Mesodermal cell (in vitro differentiated cells): Measurements from ENCODE around the gene ANXA11. TPM values are rescaled to one million over a fixed set of nuclear protein-coding genes. Genes with fewer than 3 reads are reported as not detected.
"Not testable (repeated sequence)": the region's sequence is repeated elsewhere in the genome, so short reads cannot be mapped to it uniquely, and the experiment has no call there.

ENCODE experiments used
- H3K27ac ChIP-seq: 2 replicates; pipeline ENCODE4 v1.7.0; 2013; ENCODE audit warnings: mild to moderate bottlenecking, low read depth, low read length, moderate library complexity; ENCODE audit not compliant: severe bottlenecking
- H3K36me3 ChIP-seq: 2 replicates; pipeline ENCODE4 v1.7.1; 2013; ENCODE audit warnings: mild to moderate bottlenecking, low read length, moderate library complexity; ENCODE audit not compliant: control insufficient read depth, insufficient read depth
- H3K4me1 ChIP-seq: one replicate; pipeline ENCODE4 v1.7.1; 2013; ENCODE audit warnings: mild to moderate bottlenecking, low read length; ENCODE audit not compliant: insufficient read depth, control insufficient read depth, poor library complexity, severe bottlenecking
- H3K4me3 ChIP-seq: 2 replicates; pipeline ENCODE4 v1.7.0; 2013; ENCODE audit warnings: low read length, control low read depth, mild to moderate bottlenecking; ENCODE audit not compliant: insufficient read depth, poor library complexity, severe bottlenecking; ENCODE audit errors: extremely low read depth
- H3K9me3 ChIP-seq: 2 replicates; pipeline ENCODE4 v1.7.1; 2013; ENCODE audit warnings: mild to moderate bottlenecking, low read length, moderate library complexity; ENCODE audit not compliant: control insufficient read depth
- WGBS, 2 experiments: methylation state at CpG; one replicate each; pipeline ENCODE4 v1.1.5; 2013; ENCODE audit warnings: missing lambda C conversion rate in 2 of 2; ENCODE audit not compliant: insufficient coverage in 2 of 2; 5-methylcytosine and 5-hydroxymethylcytosine counted together
- polyA plus RNA-seq, 2 experiments: library from polyadenylated mRNA; stranded (reverse); fragments of 50-300 nt; gene quantifications; one replicate each; pipeline ENCODE4 v1.2.3, GENCODE V29; 2013

ANXA11 gene
- polyA plus RNA-seq (2013, experiment 1 of 2) = 112 TPM
- polyA plus RNA-seq (2013, experiment 2 of 2) = 106 TPM

- WGBS, 2 experiments = 0 to 3% methylated on average over 30 to 33 of the region's 45 CpGs
These were observed at the start of gene ANXA11 for GRCh38 chr10:80205477-80206276. Gene ANXA11, minus strand, starts transcription at chr10:80205537. Its CDS starts 32,676 bp downstream, at chr10:80172861.

DNA sequence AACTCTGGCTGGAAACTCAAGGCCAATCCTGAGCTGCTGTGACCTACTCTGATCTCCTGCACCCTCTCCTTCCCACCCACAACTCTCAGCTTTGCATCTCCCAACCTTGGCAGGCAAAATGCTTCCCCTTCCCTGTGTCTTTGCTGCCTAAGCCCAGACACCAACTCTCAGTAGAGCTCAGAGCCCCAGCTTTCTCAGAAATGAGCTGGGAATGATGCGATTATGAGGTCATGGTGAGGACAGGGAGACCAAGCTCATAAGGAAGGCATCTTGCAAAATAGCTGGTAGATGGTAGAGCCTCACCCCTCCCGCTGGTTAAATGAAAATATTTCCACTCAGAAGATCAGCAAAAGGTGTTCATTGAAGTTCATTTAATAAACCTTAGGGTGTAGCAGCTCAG, 49.4 kb upstream of the ANXA11 start:
- not testable (repeated sequence) for H3K27ac ChIP-seq, H3K36me3 ChIP-seq, H3K9me3 ChIP-seq, H3K4me3 ChIP-seq, H3K4me1 ChIP-seq
- WGBS, 2 experiments = no CpG with 5 or more reads among the region's 2 CpGs

More at GRCh38 chr10:80205477-80206276, at the start of gene ANXA11:
- Histone ChIP-seq H3K36me3 (peaks cover 5% of the 10 kb centered on the region), H3K4me1 (peaks cover 33% of the 10 kb centered on the region), H3K27ac (peak within 1 kb of the TSS; percentile 63), H3K4me3 (peak within 1 kb of the TSS; percentile 83), H3K9me3 (no peaks in the 10 kb centered on the region)

DNA sequence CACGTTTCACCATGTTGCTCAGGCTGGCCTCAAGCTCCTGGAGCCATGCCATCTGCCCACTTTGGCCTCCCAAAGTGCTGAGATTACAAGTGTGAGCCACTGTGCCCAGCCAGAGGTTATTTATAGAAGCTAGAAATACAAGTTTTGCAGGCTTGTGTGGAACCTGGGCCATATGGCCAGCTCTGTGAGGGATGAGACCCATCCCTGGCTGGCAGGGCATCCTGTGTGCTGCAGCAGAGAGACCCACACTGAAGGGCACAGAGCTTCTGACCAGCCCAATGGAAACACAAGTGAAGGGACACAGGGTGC, 48.6 kb upstream of the ANXA11 start:
- not testable (repeated sequence) for H3K4me1 ChIP-seq, H3K4me3 ChIP-seq, H3K27ac ChIP-seq, H3K36me3 ChIP-seq, H3K9me3 ChIP-seq
- 81 to 86% methylated on average over 1 of the region's 1 CpG for WGBS, 2 experiments

DNA sequence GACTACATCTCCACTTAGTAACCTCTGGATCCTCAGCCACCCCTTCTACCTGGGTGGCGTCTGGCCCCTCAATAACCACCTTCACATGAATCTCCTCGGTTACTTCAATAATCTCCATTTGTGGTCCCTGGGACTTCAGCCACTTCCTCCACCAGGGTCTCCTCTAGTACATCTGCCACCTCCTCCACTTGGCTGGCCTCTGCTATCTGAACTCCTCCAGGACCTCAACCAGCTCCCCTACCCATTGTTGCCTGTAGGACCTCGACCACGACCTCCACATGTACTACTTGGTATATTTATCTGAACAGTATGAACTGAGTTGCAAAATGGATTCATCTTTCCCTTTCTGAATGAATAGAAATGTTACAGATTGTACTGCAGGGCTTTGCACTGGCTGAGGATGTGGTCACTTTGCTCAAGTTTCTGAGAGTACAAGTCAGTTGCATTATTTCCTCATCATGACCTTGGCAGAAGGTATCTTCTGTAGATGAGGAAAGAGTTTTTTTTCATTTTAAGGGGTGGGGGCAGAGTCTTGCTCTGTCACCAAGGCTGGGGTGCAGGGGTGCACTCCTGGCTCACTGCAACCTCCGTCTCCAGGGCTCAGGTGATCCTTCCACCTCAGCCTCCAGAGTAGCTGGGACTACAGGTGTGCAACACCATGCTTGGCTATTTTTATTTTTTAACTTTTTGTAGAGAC, 48.1 kb upstream of the ANXA11 start:
- Histone ChIP-seq H3K27ac (no peak overlapping the region), H3K9me3 (no peaks in the 10 kb centered on the region), H3K36me3 (no peaks in the 10 kb centered on the region), H3K4me3 (no peak overlapping the region), H3K4me1 (no peaks in the 10 kb centered on the region)
- 91 to 95% methylated on average over 4 to 5 of the region's 5 CpGs for WGBS, 2 experiments

GRCh38 chr10:80252296-80252887, 47.1 kb upstream of the ANXA11 start:
- Histone ChIP-seq H3K4me3 (no peak overlapping the region), H3K9me3 (no peaks in the 10 kb centered on the region), H3K27ac (no peak overlapping the region), H3K36me3 (no peaks in the 10 kb centered on the region), H3K4me1 (no peaks in the 10 kb centered on the region)
- 86 to 95% methylated on average over 12 of the region's 12 CpGs for WGBS, 2 experiments

GRCh38 chr10:80251703-80252280, 46.5 kb upstream of the ANXA11 start:
- H3K9me3 ChIP-seq = not testable (repeated sequence)

DNA sequence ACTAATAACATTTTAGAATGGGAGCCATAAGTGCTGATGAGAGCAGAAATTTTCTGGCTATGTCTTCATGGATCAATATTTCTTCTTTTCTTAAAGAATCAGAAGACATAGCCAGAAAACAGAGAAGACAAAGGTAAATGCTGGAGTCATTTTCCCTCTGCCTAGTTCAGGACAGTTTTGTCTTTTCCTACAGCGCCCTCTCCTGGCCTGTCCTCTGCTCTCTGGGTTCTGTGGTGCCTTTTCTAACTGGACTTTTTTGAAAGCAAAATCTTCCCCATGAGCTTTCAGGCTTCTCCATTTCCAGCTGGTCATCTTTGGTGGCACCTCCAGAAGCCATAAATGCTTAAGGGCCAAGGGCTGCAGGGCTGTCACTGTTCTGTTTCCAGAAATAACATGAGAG, 45.1 kb upstream of the ANXA11 start:
- WGBS, 2 experiments = no CpG with 5 or more reads among the region's 1 CpG

More at GRCh38 chr10:80251703-80252280, 46.5 kb upstream of the ANXA11 start:
- H3K4me1 ChIP-seq, H3K27ac ChIP-seq, H3K36me3 ChIP-seq, H3K4me3 ChIP-seq: not testable (repeated sequence)
- 73 to 96% methylated on average over 3 of the region's 4 CpGs for WGBS, 2 experiments

DNA sequence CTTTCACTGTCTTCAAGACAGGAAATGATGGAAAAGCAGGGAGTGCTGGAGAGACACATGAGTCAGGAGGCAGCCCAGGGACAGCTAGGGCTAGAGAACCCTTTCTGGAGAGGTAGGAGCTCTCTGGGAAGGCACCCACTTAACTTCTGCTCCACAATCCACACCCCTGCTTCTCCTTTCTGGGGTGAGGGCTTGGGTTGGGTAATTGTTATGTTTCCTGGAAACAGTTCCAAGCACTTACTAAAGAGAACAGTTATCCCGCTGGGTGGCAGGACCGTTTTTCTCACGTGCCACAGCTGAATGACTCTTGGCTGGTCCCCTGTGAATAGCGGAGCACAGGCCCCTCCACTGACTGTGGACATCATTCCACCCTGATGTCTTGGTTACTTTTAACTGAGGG, 44.6 kb upstream of the ANXA11 start:
- not testable (repeated sequence) for H3K36me3 ChIP-seq, H3K4me1 ChIP-seq, H3K27ac ChIP-seq, H3K4me3 ChIP-seq, H3K9me3 ChIP-seq
- WGBS, 2 experiments = no CpG with 5 or more reads among the region's 4 CpGs

More for the DNA sequence above, 45.1 kb upstream of the ANXA11 start:
- H3K27ac ChIP-seq, H3K4me1 ChIP-seq, H3K9me3 ChIP-seq, H3K4me3 ChIP-seq, H3K36me3 ChIP-seq: not testable (repeated sequence)

GRCh38 chr10:80247611-80248010, 42.3 kb upstream of the ANXA11 start:
- not testable (repeated sequence) for H3K4me1 ChIP-seq, H3K36me3 ChIP-seq, H3K27ac ChIP-seq, H3K9me3 ChIP-seq, H3K4me3 ChIP-seq
- no CpG with 5 or more reads among the region's 20 CpGs for WGBS, 2 experiments

- not testable (repeated sequence) for H3K4me3 ChIP-seq
- no CpG with 5 or more reads among the region's 3 CpGs for WGBS, 2 experiments
These were observed 39.0 kb upstream of the ANXA11 start for GRCh38 chr10:80244371-80244770.

More at GRCh38 chr10:80244371-80244770, 39.0 kb upstream of the ANXA11 start:
- H3K9me3 ChIP-seq, H3K36me3 ChIP-seq, H3K27ac ChIP-seq, H3K4me1 ChIP-seq: not testable (repeated sequence)
